ENCODE results near the gene USP31.
A peak's percentile ranks its signal among the peaks of the same experiment; 100 is the strongest.
"Not testable (repeated sequence)": the region's sequence is repeated elsewhere in the genome, so short reads cannot be mapped to it uniquely, and the experiment has no call there.

Gene USP31

DNA sequence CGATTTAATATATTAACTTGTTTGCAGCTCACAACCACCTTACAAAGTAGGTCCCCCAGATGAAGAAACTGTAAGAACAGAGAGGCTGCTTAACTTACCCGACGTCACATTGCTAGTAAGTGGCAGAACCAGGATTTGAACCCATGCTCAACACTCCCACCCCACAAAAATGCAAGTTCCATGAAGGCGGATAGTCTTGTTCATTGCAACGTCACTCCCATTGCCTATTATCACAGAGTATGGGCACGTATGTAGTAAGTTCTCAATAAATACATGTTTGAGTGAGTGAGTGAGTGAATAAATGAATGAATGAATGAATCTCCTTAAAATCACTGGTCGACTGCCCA is 1.1 kb downstream of the USP31 start:
- no peak for ATAC-seq (ENCODE audit: low read depth)
- no peak for DNase-seq (ENCODE audit: low spot score in 2 of 2)
- Mint-ChIP-seq H3K9me3 (no peaks in the 10 kb centered on the region), H3K27ac (peak overlapping the region; percentile 60), H3K27me3 (no peaks in the 10 kb centered on the region), H3K36me3 (no peaks in the 10 kb centered on the region), H3K4me3 (peak overlapping the region; percentile 98), H3K4me1 (peaks cover 9% of the 10 kb centered on the region)

GRCh38 chr16:23147666-23148065 is 1.6 kb downstream of the USP31 start:
- Mint-ChIP-seq H3K27me3 (no peaks in the 10 kb centered on the region), H3K9me3 (no peaks in the 10 kb centered on the region), H3K27ac (no peak overlapping the region), H3K4me3 (no peak overlapping the region), H3K4me1 (peaks cover 9% of the 10 kb centered on the region), H3K36me3 (no peaks in the 10 kb centered on the region)
- no peak for ATAC-seq (ENCODE audit: low read depth)
- DNase-seq (ENCODE audit: low spot score in 2 of 2): no peak

GRCh38 chr16:23146877-23147601 is 2.2 kb downstream of the USP31 start:
- no peak overlapping the region for H3K4me3 Mint-ChIP-seq
- no peak for DNase-seq (ENCODE audit: low spot score in 2 of 2)
- no peak for ATAC-seq (ENCODE audit: low read depth)
- no peaks in the 10 kb centered on the region for H3K9me3 Mint-ChIP-seq
- H3K27me3 Mint-ChIP-seq: no peaks in the 10 kb centered on the region
- H3K4me1 Mint-ChIP-seq: peaks cover 9% of the 10 kb centered on the region
- H3K27ac Mint-ChIP-seq: no peak overlapping the region
- H3K36me3 Mint-ChIP-seq: no peaks in the 10 kb centered on the region

DNA sequence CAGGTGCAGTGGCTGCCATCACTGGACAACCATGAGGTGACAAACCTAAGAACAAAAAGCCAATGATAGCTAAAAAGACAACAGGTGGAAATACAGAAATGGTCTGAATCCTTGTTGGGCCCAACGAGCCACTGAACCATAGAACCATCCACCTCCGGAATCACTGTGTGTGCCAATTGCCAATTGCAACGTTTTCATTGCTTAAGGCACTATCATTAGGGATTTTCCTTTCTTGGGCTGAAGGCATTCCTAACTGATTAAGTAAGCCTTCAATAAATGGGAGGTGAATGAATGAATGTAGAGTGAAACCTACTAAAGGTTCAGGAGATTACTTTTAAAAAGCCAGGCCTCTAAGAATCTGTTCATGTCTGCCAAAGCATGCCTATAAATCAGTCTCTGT is 3.6 kb downstream of the USP31 start:
- Mint-ChIP-seq H3K9me3 (no peaks in the 10 kb centered on the region), H3K36me3 (no peaks in the 10 kb centered on the region), H3K4me1 (peaks cover 9% of the 10 kb centered on the region), H3K4me3 (no peak overlapping the region), H3K27ac (no peak overlapping the region), H3K27me3 (no peaks in the 10 kb centered on the region)
- no peak for DNase-seq (ENCODE audit: low spot score in 2 of 2)
- no peak for ATAC-seq (ENCODE audit: low read depth)

DNA sequence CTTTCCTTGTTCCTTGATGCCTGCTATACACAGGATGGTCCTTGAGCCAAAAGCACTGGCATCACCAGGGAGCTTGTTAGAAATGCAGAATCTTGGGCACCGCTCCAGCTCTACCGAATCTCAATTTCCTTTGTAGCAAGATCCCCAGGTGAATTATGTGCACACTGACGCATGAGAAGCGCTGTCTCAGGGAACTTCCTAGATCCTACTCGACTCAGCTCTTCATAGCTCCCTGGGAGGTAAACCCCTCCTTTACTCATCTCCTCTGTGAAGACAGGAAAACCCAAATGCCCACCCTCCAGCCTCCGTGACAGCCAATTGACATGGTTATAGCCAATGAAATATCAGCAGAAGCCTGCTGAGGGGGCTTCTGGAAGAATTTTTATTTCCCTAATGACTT is 4.1 kb downstream of the USP31 start:
- DNase-seq (ENCODE audit: low spot score in 2 of 2) (no peak), ATAC-seq (ENCODE audit: low read depth) (no peak)
- no peaks in the 10 kb centered on the region for H3K9me3 Mint-ChIP-seq
- H3K36me3 Mint-ChIP-seq: no peaks in the 10 kb centered on the region
- H3K27ac Mint-ChIP-seq: no peak overlapping the region
- H3K4me3 Mint-ChIP-seq: no peak overlapping the region
- H3K4me1 Mint-ChIP-seq: peaks cover 9% of the 10 kb centered on the region
- H3K27me3 Mint-ChIP-seq: no peaks in the 10 kb centered on the region

DNA sequence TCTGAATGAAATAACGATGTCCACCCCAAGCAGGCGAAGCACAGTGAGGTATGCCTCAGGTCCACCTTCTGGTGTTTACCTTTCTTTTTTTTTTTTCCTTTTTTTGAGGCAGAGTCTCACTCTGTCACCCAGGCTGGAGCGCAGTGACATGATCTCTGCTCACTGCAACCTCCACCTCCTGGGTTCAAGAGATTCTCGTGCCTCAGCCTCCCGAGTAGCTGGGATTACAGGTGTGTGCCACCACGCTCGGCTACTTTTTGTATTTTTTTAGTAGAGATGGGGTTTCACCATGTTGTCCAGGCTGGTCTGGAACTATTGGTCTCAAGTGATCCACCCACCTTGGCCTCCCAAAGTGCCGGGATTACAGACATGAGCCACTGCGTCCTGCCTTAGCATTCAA is 4.9 kb downstream of the USP31 start:
- H3K4me3 Mint-ChIP-seq; DNase-seq (ENCODE audit: low spot score in 2 of 2); H3K27ac Mint-ChIP-seq; H3K36me3 Mint-ChIP-seq; H3K4me1 Mint-ChIP-seq; H3K9me3 Mint-ChIP-seq; ATAC-seq (ENCODE audit: low read depth); H3K27me3 Mint-ChIP-seq: not testable (repeated sequence)

DNA sequence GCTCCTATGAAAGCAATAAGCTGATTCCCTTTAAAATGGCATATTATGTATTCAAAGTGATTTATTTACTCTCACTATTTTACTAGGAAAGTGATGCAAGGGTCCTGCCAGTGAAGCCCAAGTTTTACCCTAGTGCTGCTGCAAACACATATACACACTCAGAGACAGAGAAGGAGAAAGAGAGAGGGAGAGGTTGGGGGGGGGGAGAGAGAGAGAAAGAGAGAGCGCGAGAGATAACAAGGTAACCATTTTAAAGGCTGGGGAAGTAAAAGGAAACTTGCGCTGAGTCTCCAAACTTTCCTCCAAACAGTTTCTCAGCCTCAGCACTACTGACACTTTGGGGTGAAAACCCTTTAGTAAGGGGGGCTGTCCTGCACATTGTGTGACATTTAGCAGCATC is 5.9 kb downstream of the USP31 start:
- peaks cover 5% of the 10 kb centered on the region for H3K36me3 Mint-ChIP-seq
- ATAC-seq (ENCODE audit: low read depth) (no peak), DNase-seq (ENCODE audit: low spot score in 2 of 2) (no peak)
- H3K27me3 Mint-ChIP-seq: no peaks in the 10 kb centered on the region
- H3K9me3 Mint-ChIP-seq: no peaks in the 10 kb centered on the region
- no peak overlapping the region for H3K27ac Mint-ChIP-seq
- peaks cover 4% of the 10 kb centered on the region for H3K4me1 Mint-ChIP-seq
- H3K4me3 Mint-ChIP-seq: no peak overlapping the region

DNA sequence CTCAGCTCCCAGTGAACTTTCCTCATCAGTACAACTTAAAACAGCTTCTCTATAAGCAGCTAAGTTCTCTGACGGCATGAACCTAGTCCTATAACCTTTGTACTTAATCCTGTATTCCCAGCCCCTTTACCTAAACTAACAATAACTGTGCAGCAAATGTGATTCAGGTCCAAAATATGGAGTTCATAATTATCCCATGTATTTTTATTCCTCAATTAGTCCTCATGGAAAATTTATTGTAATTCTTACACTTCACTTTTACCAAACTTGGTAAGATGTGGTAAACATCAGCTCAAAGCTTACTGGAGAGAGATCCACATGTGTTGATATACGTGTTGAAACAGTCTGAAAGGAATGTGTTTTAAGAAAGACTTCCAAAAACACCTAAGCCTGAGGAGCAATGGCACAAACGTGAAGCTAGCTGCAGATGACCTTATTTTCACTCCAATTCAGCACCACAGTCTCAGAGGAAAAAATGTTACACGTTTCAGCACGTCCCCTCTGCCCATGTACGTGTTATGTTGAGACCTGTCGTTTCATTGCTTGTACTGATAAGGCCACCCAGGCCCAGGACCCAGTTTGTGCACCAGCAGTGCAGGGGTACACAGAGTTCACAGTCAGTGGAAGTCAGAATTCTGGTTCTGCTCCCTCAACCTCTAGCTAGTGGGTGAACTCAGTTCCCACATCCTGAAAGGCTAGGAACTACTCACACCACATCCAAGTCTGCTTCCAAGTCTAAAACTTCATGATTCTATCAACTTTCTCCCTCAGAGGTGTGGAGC is 7.1 kb downstream of the USP31 start:
- Mint-ChIP-seq H3K4me3 (no peak overlapping the region), H3K36me3 (peaks cover 7% of the 10 kb centered on the region), H3K4me1 (no peaks in the 10 kb centered on the region), H3K27me3 (no peaks in the 10 kb centered on the region), H3K9me3 (peaks cover 2% of the 10 kb centered on the region), H3K27ac (no peak overlapping the region)
- DNase-seq (ENCODE audit: low spot score in 2 of 2) (no peak), ATAC-seq (ENCODE audit: low read depth) (no peak)

DNA sequence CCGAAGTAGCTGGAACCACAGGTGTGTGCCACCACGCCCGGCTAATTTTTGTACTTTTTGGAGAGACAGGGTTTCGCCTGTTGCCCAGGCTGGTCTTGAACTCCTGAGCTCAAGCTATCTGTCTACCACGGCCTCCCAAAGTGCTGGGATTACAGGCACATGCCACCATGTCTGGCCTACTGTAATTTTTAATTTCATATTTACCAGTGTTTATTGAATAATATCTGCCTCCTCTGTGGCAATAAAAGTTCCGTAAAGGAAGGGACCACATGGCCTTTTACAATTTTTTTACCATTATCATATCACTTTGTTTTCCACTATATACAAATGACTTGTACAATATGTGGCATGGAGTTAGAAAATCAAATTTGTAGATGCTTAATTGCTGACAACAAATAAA is 7.8 kb downstream of the USP31 start:
- DNase-seq (ENCODE audit: low spot score in 2 of 2) (no peak), ATAC-seq (ENCODE audit: low read depth) (no peak)
- no peaks in the 10 kb centered on the region for H3K27me3 Mint-ChIP-seq
- no peak overlapping the region for H3K27ac Mint-ChIP-seq
- no peak overlapping the region for H3K4me3 Mint-ChIP-seq
- H3K36me3 Mint-ChIP-seq: peaks cover 7% of the 10 kb centered on the region
- H3K9me3 Mint-ChIP-seq: peaks cover 4% of the 10 kb centered on the region
- no peaks in the 10 kb centered on the region for H3K4me1 Mint-ChIP-seq

DNA sequence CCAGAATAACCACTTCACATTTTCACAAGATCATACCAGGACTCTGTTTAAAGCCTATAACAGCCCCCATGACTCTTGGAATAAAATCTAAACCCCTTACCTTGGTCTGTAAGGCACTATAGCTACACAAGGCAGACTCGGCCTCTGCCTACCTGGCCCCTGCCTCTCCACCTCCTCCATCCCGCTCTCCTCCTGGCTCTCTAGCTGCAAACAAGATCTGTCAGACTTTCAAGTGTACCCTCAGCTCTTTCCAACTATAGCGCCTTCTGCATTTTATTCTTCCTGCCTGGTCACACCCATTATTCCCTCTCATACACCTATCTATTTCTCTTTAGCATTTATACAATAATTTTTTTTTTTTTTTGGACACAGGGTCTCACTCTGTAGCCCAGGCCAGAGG is 8.2 kb downstream of the USP31 start:
- H3K27ac Mint-ChIP-seq: no peak overlapping the region
- H3K4me1 Mint-ChIP-seq: no peaks in the 10 kb centered on the region
- DNase-seq (ENCODE audit: low spot score in 2 of 2) (no peak), ATAC-seq (ENCODE audit: low read depth) (no peak)
- H3K9me3 Mint-ChIP-seq: peaks cover 5% of the 10 kb centered on the region
- no peaks in the 10 kb centered on the region for H3K27me3 Mint-ChIP-seq
- peaks cover 9% of the 10 kb centered on the region for H3K36me3 Mint-ChIP-seq
- no peak overlapping the region for H3K4me3 Mint-ChIP-seq

GRCh38 chr16:23140107-23140506 is 9.1 kb downstream of the USP31 start:
- ATAC-seq (ENCODE audit: low read depth) (no peak), DNase-seq (ENCODE audit: low spot score in 2 of 2) (no peak)
- no peak overlapping the region for H3K4me3 Mint-ChIP-seq
- no peaks in the 10 kb centered on the region for H3K27me3 Mint-ChIP-seq
- peaks cover 12% of the 10 kb centered on the region for H3K36me3 Mint-ChIP-seq
- no peaks in the 10 kb centered on the region for H3K4me1 Mint-ChIP-seq
- H3K27ac Mint-ChIP-seq: no peak overlapping the region
- peaks cover 5% of the 10 kb centered on the region for H3K9me3 Mint-ChIP-seq

- H3K36me3 Mint-ChIP-seq: peaks cover 12% of the 10 kb centered on the region
These were observed 11.4 kb downstream of the USP31 start for GRCh38 chr16:23137818-23138217.

DNA sequence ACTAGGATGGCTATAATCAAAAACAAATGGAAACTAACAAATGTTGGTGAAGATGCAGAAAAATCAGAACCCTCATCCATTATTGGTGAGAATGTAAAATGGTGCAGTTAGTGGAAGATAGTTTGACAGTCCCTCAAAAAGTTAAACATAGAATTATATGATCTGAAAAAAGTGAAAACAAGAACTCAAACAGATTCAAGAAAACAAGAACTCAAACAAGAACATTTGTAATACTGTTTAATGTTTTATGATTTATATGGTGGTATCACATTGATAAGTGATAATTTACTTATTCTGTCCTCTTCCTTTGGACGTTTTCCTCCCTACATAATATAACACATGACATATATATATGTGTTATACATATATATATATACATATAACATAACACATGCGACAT is 12.0 kb downstream of the USP31 start:
- no peaks in the 10 kb centered on the region for H3K4me1 Mint-ChIP-seq
- H3K36me3 Mint-ChIP-seq: peaks cover 12% of the 10 kb centered on the region
- H3K27me3 Mint-ChIP-seq: no peaks in the 10 kb centered on the region
- no peak overlapping the region for H3K4me3 Mint-ChIP-seq
- ATAC-seq (ENCODE audit: low read depth): no peak
- H3K9me3 Mint-ChIP-seq: peaks cover 5% of the 10 kb centered on the region
- no peak for DNase-seq (ENCODE audit: low spot score in 2 of 2)
- no peak overlapping the region for H3K27ac Mint-ChIP-seq

More at GRCh38 chr16:23137818-23138217, 11.4 kb downstream of the USP31 start:
- ATAC-seq (ENCODE audit: low read depth): no peak
- Mint-ChIP-seq H3K27me3 (no peaks in the 10 kb centered on the region), H3K4me3 (no peak overlapping the region), H3K27ac (no peak overlapping the region), H3K4me1 (no peaks in the 10 kb centered on the region), H3K9me3 (peaks cover 5% of the 10 kb centered on the region)
- no peak for DNase-seq (ENCODE audit: low spot score in 2 of 2)

GRCh38 chr16:23134274-23134673 is 15.0 kb downstream of the USP31 start:
- no peak for DNase-seq (ENCODE audit: low spot score in 2 of 2)
- peaks cover 5% of the 10 kb centered on the region for H3K9me3 Mint-ChIP-seq
- peaks cover 2% of the 10 kb centered on the region for H3K4me1 Mint-ChIP-seq
- ATAC-seq (ENCODE audit: low read depth): no peak
- H3K4me3 Mint-ChIP-seq: no peak overlapping the region
- peaks cover 12% of the 10 kb centered on the region for H3K36me3 Mint-ChIP-seq
- no peak overlapping the region for H3K27ac Mint-ChIP-seq
- peaks cover 2% of the 10 kb centered on the region for H3K27me3 Mint-ChIP-seq

Data from memory B cell (primary cell).